Amniotic stem cell (primary cell): ENCODE measurements around the gene ARHGAP30.
"Not testable (repeated sequence)": the region's sequence is repeated elsewhere in the genome, so short reads cannot be mapped to it uniquely, and the experiment has no call there.

Experiments used
- DNase-seq: peaks from one replicate; lab custom pipeline; 2025; lab: John Stamatoyannopoulos, UW

Gene ARHGAP30

GRCh38 chr1:161068306-161069234 lies 1.1 kb downstream of the ARHGAP30 start:
- no peak for DNase-seq

- DNase-seq: no peak
Observed at GRCh38 chr1:161066694-161067093, 3.0 kb downstream of the ARHGAP30 start.

- not testable (repeated sequence) for DNase-seq
Observed at GRCh38 chr1:161065681-161066080, 4.0 kb downstream of the ARHGAP30 start.

GRCh38 chr1:161063936-161064335 lies 5.8 kb downstream of the ARHGAP30 start:
- DNase-seq: not testable (repeated sequence)

GRCh38 chr1:161061419-161061818 lies 8.3 kb downstream of the ARHGAP30 start:
- DNase-seq: no peak

- DNase-seq: no peak
Observed at GRCh38 chr1:161059293-161059692, 10.4 kb downstream of the ARHGAP30 start.

- no peak for DNase-seq
Observed at GRCh38 chr1:161054805-161055204, 14.9 kb downstream of the ARHGAP30 start.

- no peak for DNase-seq
Observed at GRCh38 chr1:161054232-161054631, 15.5 kb downstream of the ARHGAP30 start.

GRCh38 chr1:161052899-161053298 lies 16.8 kb downstream of the ARHGAP30 start:
- DNase-seq: no peak

GRCh38 chr1:161051219-161051618 lies 18.5 kb downstream of the ARHGAP30 start:
- DNase-seq: no peak

- no peak for DNase-seq
Observed at GRCh38 chr1:161048949-161049722, 20.6 kb downstream of the ARHGAP30 start.

- no peak for DNase-seq
Observed at GRCh38 chr1:161047436-161048420, 22.0 kb downstream of the ARHGAP30 start.

- no peak for DNase-seq
Observed at GRCh38 chr1:161046605-161047228, 23.0 kb downstream of the ARHGAP30 start.

GRCh38 chr1:161045736-161046604 lies 23.7 kb downstream of the ARHGAP30 start, which contains the start of gene USF1:
Gene USF1 (minus strand): TSS chr1:161045977. CDS start chr1:161043275, 2,702 bp downstream.
- peak; percentile 91 for DNase-seq

GRCh38 chr1:161044908-161045735 lies 24.6 kb downstream of the ARHGAP30 start:
- no peak for DNase-seq

GRCh38 chr1:161044535-161044907 lies 25.2 kb downstream of the ARHGAP30 start:
- DNase-seq: no peak

- no peak for DNase-seq
Observed at GRCh38 chr1:161039546-161039945, 30.1 kb downstream of the ARHGAP30 start.

GRCh38 chr1:161039154-161039545 lies 30.5 kb downstream of the ARHGAP30 start:
- no peak for DNase-seq

- no peak for DNase-seq
Observed at GRCh38 chr1:161038523-161039153, 31.1 kb downstream of the ARHGAP30 start, which contains the start of gene TSTD1. Gene TSTD1 (minus strand): TSS chr1:161038964. CDS start chr1:161038889, 75 bp downstream.
